K562 (cell line): ENCODE data around the gene ZSWIM4. TPM values are rescaled to one million over a fixed set of nuclear protein-coding genes. Genes with fewer than 3 reads are reported as not detected.

Source experiments
- FOXJ3 ChIP-seq: sonication (generic); formaldehyde crosslinking; IDR thresholded peaks from 2 replicates; pipeline ENCODE4 v1.4.0; 2020; ENCODE audit warnings: mild to moderate bottlenecking, missing genetic modification reagents
- HNRNPK ChIP-seq: fragments of 200-400 bp; formaldehyde crosslinking; IDR thresholded peaks from one replicate; pipeline ENCODE4 v1.6.1; 2018; ENCODE audit warnings: mild to moderate bottlenecking, low read depth, low read length; ENCODE audit not compliant: poor library complexity, severe bottlenecking
- JUND ChIP-seq, 2 experiments: IDR thresholded peaks; 2 replicates in 1 of 2; 3 replicates in 1 of 2; pipeline ENCODE4 v1.6.1; 2011; ENCODE audit warnings: borderline replicate concordance in 2 of 2, low read depth in 2 of 2, low read length in 2 of 2, improper control_type of control experiment in 1 of 2, missing biosample characterization in 1 of 2, missing genetic modification characterization in 1 of 2, missing genetic modification reagents in 1 of 2
- RBM15 ChIP-seq: fragments of 200-400 bp; formaldehyde crosslinking; IDR thresholded peaks from 2 replicates; pipeline ENCODE4 v1.6.1; 2018; ENCODE audit warnings: mild to moderate bottlenecking, low read length, moderate library complexity; ENCODE audit not compliant: insufficient read depth
- SOX6 ChIP-seq: fragments of 450-650 bp; IDR thresholded peaks from 2 replicates; pipeline ENCODE4 v1.6.1; 2014; ENCODE audit warnings: mild to moderate bottlenecking
- TARDBP ChIP-seq: fragments of 450-650 bp; IDR thresholded peaks from 2 replicates; pipeline ENCODE4 v1.6.1; 2016
- TRIM24 ChIP-seq, 2 experiments: fragments of 450-650 bp; IDR thresholded peaks; 2 replicates each; pipeline ENCODE4 v1.6.1; 2016
- ZBTB17 ChIP-seq: fragments of 450-650 bp; formaldehyde crosslinking; IDR thresholded peaks from 2 replicates; pipeline ENCODE4 v1.4.0; 2020; ENCODE audit warnings: mild to moderate bottlenecking
- ZNF3 ChIP-seq: fragments of 250-450 bp; sonication (Bioruptor Pico); IDR thresholded peaks from 2 replicates; pipeline ENCODE4 v1.5.0; 2021; ENCODE audit warnings: mild to moderate bottlenecking, moderate library complexity
- ZNF311 ChIP-seq: fragments of 250-450 bp; sonication (Bioruptor Pico); IDR thresholded peaks from 2 replicates; pipeline ENCODE4 v1.4.0; 2020; ENCODE audit warnings: mild to moderate bottlenecking, moderate library complexity
- ZNF644 ChIP-seq: fragments of 200-800 bp; sonication (Bioruptor generic); IDR thresholded peaks from 2 replicates; pipeline ENCODE4 v1.6.1; 2016; ENCODE audit warnings: low read depth, missing genetic modification characterization, missing compliant biosample characterization
- polyA plus RNA-seq, 8 experiments: library from polyadenylated mRNA; depleted of rRNA in 4 of 8; stranded (reverse) in 5 of 8; unstranded in 3 of 8; fragments of >200 nt; fragmentation: Nextera tagmentation in 2 of 8; fragmentation: Illumina TruSeq in 1 of 8; extraction: Ambion mirVana in 2 of 8; extraction: Trizol in 1 of 8; gene quantifications; 2 replicates each; pipeline versions ENCODE4 v1.2.1 to v1.2.3, GENCODE V29; 2011 to 2014; ENCODE audit warnings: inconsistent platforms in 1 of 8, missing spikeins in 1 of 8
- total RNA-seq, 7 experiments: library from RNA; depleted of rRNA in 6 of 7; stranded (reverse); fragments of >200 nt in 6 of 7; fragmentation: Illumina TruSeq in 2 of 7; extraction: Trizol in 2 of 7; gene quantifications; 2 replicates each; pipeline versions ENCODE4 v1.2.1 to v1.2.3, GENCODE V29; 2011 to 2021; ENCODE audit warnings: low replicate concordance in 1 of 7
- TF ChIP-seq, protein P1 (sequence below): fragments of 450-650 bp; IDR thresholded peaks from 2 replicates; pipeline ENCODE4 v1.7.1; 2018; ENCODE audit warnings: mild to moderate bottlenecking, low read depth; ENCODE audit not compliant: partially characterized antibody
- TF ChIP-seq, protein P2 (sequence below), 2 experiments: IDR thresholded peaks; 2 replicates each; pipeline ENCODE4 v1.6.1; 2011; ENCODE audit warnings: borderline replicate concordance in 1 of 2, control low read depth in 1 of 2, low read depth in 1 of 2, low read length in 1 of 2, mild to moderate bottlenecking in 1 of 2, mixed read lengths in 1 of 2, moderate library complexity in 1 of 2; ENCODE audit not compliant: insufficient read depth in 1 of 2, insufficient read length in 1 of 2, poor library complexity in 1 of 2, severe bottlenecking in 1 of 2; ENCODE audit errors: extremely low read depth in 1 of 2

The ZSWIM4 gene
- total and polyA plus RNA-seq, 9 of the 15 experiments (the other 6 are each of a cell fraction or from before 2014, with no cell fraction given), result 0.25 to 3.7 (median 0.79) TPM; not detected in 2

DNA sequence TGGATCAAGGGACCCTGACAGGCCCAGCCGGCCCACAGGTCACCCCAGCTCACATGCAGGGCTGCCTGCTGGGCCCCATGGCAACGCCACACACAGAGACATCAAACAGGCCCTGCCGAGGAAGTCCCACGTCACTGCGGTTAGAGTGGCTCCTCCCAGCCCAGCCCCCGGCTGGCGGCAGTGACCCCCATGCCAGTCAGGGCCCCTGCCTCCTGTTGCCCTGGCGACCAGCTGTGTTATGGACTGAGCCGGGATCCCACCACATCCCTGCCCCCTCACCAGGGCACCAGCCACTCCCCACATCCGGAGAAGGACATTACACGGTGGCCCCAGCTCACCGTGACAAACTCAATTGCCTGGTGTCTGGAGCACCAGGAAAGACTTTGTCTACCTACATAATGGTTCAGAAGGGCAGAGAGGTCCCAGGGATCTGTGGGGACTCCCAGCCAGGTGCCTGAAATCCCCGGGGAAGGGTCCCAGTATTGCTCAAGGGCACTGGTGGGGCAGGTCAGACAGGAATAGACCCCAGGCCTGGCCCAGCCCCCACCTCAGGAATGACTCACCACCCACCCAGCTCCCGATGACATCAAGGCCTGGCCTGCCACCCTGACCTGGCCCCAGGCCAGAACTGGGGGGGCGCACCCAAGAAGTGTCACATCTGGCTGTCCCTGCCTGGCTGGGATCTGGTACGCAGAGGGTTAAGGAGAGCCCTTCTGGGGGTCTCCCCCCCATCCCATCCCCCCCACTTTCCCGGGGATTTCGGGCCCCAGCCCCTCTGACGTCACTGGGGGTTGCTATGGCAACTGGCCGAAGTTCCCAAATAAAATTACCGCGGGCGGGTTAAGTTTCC is 51.5 kb downstream of the ZSWIM4 start (continued):
- TF ChIP-seq, protein P1, sequence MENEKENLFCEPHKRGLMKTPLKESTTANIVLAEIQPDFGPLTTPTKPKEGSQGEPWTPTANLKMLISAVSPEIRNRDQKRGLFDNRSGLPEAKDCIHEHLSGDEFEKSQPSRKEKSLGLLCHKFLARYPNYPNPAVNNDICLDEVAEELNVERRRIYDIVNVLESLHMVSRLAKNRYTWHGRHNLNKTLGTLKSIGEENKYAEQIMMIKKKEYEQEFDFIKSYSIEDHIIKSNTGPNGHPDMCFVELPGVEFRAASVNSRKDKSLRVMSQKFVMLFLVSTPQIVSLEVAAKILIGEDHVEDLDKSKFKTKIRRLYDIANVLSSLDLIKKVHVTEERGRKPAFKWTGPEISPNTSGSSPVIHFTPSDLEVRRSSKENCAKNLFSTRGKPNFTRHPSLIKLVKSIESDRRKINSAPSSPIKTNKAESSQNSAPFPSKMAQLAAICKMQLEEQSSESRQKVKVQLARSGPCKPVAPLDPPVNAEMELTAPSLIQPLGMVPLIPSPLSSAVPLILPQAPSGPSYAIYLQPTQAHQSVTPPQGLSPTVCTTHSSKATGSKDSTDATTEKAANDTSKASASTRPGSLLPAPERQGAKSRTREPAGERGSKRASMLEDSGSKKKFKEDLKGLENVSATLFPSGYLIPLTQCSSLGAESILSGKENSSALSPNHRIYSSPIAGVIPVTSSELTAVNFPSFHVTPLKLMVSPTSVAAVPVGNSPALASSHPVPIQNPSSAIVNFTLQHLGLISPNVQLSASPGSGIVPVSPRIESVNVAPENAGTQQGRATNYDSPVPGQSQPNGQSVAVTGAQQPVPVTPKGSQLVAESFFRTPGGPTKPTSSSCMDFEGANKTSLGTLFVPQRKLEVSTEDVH, result peak; percentile 84
- TF ChIP-seq ZNF3 (CRISPR knock-in tag) (no peak), HNRNPK (no peak), ZNF644 (tag) (peak; percentile 47; the same call in 1 of the 2 replicates), TARDBP (no peak; the same call in 1 of the 2 replicates), FOXJ3 (CRISPR knock-in tag) (peak; percentile 91), ZBTB17 (CRISPR knock-in tag) (peak; percentile 54), ZNF311 (CRISPR knock-in tag) (peak; percentile 68; the same call in 1 of the 2 replicates), RBM15 (no peak), JUND (IDR thresholded peaks at IDR 0.05; ENCODE audit: borderline replicate concordance, low read depth, low read length) (peak; percentile 99), JUND (tag; IDR thresholded peaks at IDR 0.05; ENCODE audit: borderline replicate concordance, low read depth, low read length) (peak; percentile 98), TRIM24 (IDR thresholded peaks at IDR 0.05) (peak; percentile 25 to 57; a peak in 2 of 4 replicates), SOX6 (0 out of 2 replicates have a peak, but pooled peaks have one; percentile 29)
- TF ChIP-seq, protein P2, sequence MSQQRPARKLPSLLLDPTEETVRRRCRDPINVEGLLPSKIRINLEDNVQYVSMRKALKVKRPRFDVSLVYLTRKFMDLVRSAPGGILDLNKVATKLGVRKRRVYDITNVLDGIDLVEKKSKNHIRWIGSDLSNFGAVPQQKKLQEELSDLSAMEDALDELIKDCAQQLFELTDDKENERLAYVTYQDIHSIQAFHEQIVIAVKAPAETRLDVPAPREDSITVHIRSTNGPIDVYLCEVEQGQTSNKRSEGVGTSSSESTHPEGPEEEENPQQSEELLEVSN (IDR thresholded peaks at IDR 0.05; ENCODE audit: borderline replicate concordance in 1 of 2, extremely low read depth in 1 of 2, insufficient read depth in 1 of 2, insufficient read length in 1 of 2, low read depth in 1 of 2, low read length in 1 of 2, poor library complexity in 1 of 2, severe bottlenecking in 1 of 2), result peak in 1 of 2 experiments; percentile 9
